Heart left ventricle (tissue), 16 donors: ENCODE measurements around the gene ITLN1. TPM values are rescaled to one million over a fixed set of nuclear protein-coding genes. Genes with fewer than 3 reads are reported as not detected.
A peak's percentile ranks its signal among the peaks of the same experiment; 100 is the strongest.

Source experiments
- ATAC-seq, 4 donors: fragments of 200-7000 bp; cut with Tn5 transposase; one replicate each; pipeline ENCODE4 v1.9.1; 2020 to 2022; ENCODE audit warnings: moderate library complexity in 4 of 4, mild to moderate bottlenecking in 3 of 4, moderate number of reproducible peaks in 1 of 4
- DNase-seq, 5 donors: peaks; one replicate each; pipeline ENCODE4 v3.0.0-alpha.2; 2020
- H3K27ac ChIP-seq, 12 donors: fragments of 200-600 bp; sonication (generic) in 4 of 12; one replicate each; pipeline versions ENCODE4 v1.5.0 to v1.8.0; 2016 to 2022; ENCODE audit warnings: mild to moderate bottlenecking in 2 of 12
- H3K27me3 ChIP-seq, 9 donors: fragments of 200-600 bp; sonication (generic) in 2 of 9; one replicate each; pipeline versions ENCODE4 v1.5.1 to v1.8.0; 2016 to 2022; ENCODE audit warnings: mild to moderate bottlenecking in 3 of 9
- H3K36me3 ChIP-seq, 9 donors: fragments of 200-600 bp; sonication (generic) in 2 of 9; one replicate each; pipeline versions ENCODE4 v1.5.0 to v1.8.0; 2018 to 2022; ENCODE audit warnings: mild to moderate bottlenecking in 2 of 9
- H3K4me1 ChIP-seq, 12 donors: fragments of 200-600 bp; sonication (generic) in 4 of 12; one replicate each; pipeline versions ENCODE4 v1.5.0 to v1.8.0; 2016 to 2022; ENCODE audit warnings: mild to moderate bottlenecking in 3 of 12
- H3K4me3 ChIP-seq, 12 donors: fragments of 200-600 bp; sonication (generic) in 4 of 12; one replicate each; pipeline versions ENCODE4 v1.5.0 to v1.8.0; 2017 to 2022; ENCODE audit warnings: mild to moderate bottlenecking in 9 of 12, moderate library complexity in 4 of 12
- H3K9me3 ChIP-seq, 12 donors: fragments of 200-600 bp; sonication (generic) in 4 of 12; one replicate each; pipeline versions ENCODE4 v1.5.0 to v1.8.0; 2016 to 2022; ENCODE audit warnings: mild to moderate bottlenecking in 1 of 12
- CTCF ChIP-seq, 12 donors: fragments of 200-600 bp; sonication (generic) in 4 of 12; IDR thresholded peaks; one replicate each; pipeline versions ENCODE4 v1.5.0 to v1.8.0; 2018 to 2022; ENCODE audit warnings: antibody characterized with exemption in 12 of 12, mild to moderate bottlenecking in 5 of 12
- POLR2A ChIP-seq, 2 donors: fragments of 450-650 bp; IDR thresholded peaks; one replicate each; pipeline ENCODE4 v1.6.1; 2017; ENCODE audit warnings: antibody characterized with exemption in 2 of 2, mild to moderate bottlenecking in 2 of 2, moderate library complexity in 2 of 2
- WGBS, 4 donors: extraction: QIAGEN DNeasy Blood & Tissue Kit in 2 of 4; methylation state at CpG; one replicate each; pipeline versions ENCODE4 v1.1.5 to v1.1.7; 2013 to 2018; 5-methylcytosine and 5-hydroxymethylcytosine counted together
- intact Hi-C, 10 donors: fragments of 100-400 bp; cut with DNase I; formaldehyde crosslinking; loops; one replicate each; pipeline versions ENCODE4 v1.11.1 to v1.14.2; 2022
- polyA plus RNA-seq, 2 donors: library from polyadenylated mRNA; stranded (reverse); fragments of 200-250 nt; gene quantifications; one replicate each; pipeline ENCODE4 v1.2.3, GENCODE V29; 2013
- total RNA-seq, 9 donors: library from RNA; depleted of rRNA in 2 of 9; stranded (reverse); fragments of >200 nt in 2 of 9; fragmentation: NEBNext Ultra II Directional in 3 of 9; extraction: Animal tissue kit (Norgen Biotek cat#: 25700) in 3 of 9; gene quantifications; one replicate each; pipeline versions ENCODE4 v1.1.0 to v1.2.4, GENCODE V29; 2016 to 2023
- donor health status: ischemic (EF 13 %, LVEDD 7.1; RV severe dilation, severe dysfunction).
- donor health status: healthy with polysubstance abuse.
- donor health status: DM: no; HTN: yes; CAD: no.
- donor health status: DM: no; HTN: no; CAD: no.
- donor health status: ischemic (EF 25% LVEDD 6.9; RV normal size, moderate dysfunction).
- donor health status: ischemic (EF 25% LVEDD 5.7; RV mildly dilated, moderate dysfunction).
- donor health status: healthy.
- donor health status: DM: yes; HTN: yes; CAD: no.
- donor health status: ischemic (EF 35%, LVEDD 5.7; RV mildly dilated, moderate dysfunction).
- donor health status: nonischemic (EF 11% LVEDD 7.7; RV severe dilation, severe dysfunction).
- donor health status: DM: yes; HTN: yes; CAD: no.
- donor health status: PGD.
- donor health status: ischemic (EF 29% LVEDD 5.4; RV normal size, mild dysfunction).
- donor health status: nonischemic (EF 23%, LVEDD 6.1; RV moderate dilation, normal function).

ITLN1 gene
- total and polyA plus RNA-seq, 11 donors, result 0.35 to 2,168 (median 2.1) TPM; not detected in 2

GRCh38 chr1:160891474-160891873, 6.5 kb upstream of the ITLN1 start:
- intact Hi-C loops, result no loop called here
- ATAC-seq, result no peak
- 33 to 47% (median 35%) methylated on average over 2 of the region's 2 CpGs for WGBS, 4 donors
- H3K27me3 ChIP-seq, result peaks cover 0 to 3% (median 0%) of the 10 kb centered on the region in 9 donors
- H3K4me3 ChIP-seq, result no peak overlapping the region
- no peaks in the 10 kb centered on the region for H3K4me1 ChIP-seq
- no peak for DNase-seq
- H3K36me3 ChIP-seq, result no peaks in the 10 kb centered on the region
- H3K27ac ChIP-seq, result no peak overlapping the region
- peaks cover 0 to 9% (median 0%) of the 10 kb centered on the region in 12 donors for H3K9me3 ChIP-seq
- TF ChIP-seq CTCF (IDR thresholded peaks at IDR 0.05) (no peak), POLR2A (IDR thresholded peaks at IDR 0.05) (no peak)

GRCh38 chr1:160888926-160889325, 3.9 kb upstream of the ITLN1 start:
- ATAC-seq (no peak), DNase-seq (no peak)
- Histone ChIP-seq H3K9me3 (peaks cover 0 to 4% (median 0%) of the 10 kb centered on the region in 12 donors), H3K27me3 (peaks cover 0 to 3% (median 0%) of the 10 kb centered on the region in 9 donors), H3K4me3 (no peak overlapping the region), H3K36me3 (no peaks in the 10 kb centered on the region), H3K27ac (no peak overlapping the region), H3K4me1 (no peaks in the 10 kb centered on the region)
- 28 to 46% (median 37%) methylated on average over 2 of the region's 2 CpGs for WGBS, 4 donors
- no peak for TF ChIP-seq POLR2A (IDR thresholded peaks at IDR 0.05)
- no peak for TF ChIP-seq CTCF (IDR thresholded peaks at IDR 0.05)
- intact Hi-C loops, result no loop called here

GRCh38 chr1:160887071-160887470, 2.1 kb upstream of the ITLN1 start:
- WGBS, 4 donors, result 83 to 88% (median 86%) methylated on average over 2 of the region's 2 CpGs
- DNase-seq (no peak), ATAC-seq (no peak)
- Histone ChIP-seq H3K9me3 (no peaks in the 10 kb centered on the region), H3K27ac (no peak overlapping the region), H3K4me1 (no peaks in the 10 kb centered on the region), H3K4me3 (no peak overlapping the region), H3K27me3 (peaks cover 0 to 3% (median 0%) of the 10 kb centered on the region in 9 donors), H3K36me3 (no peaks in the 10 kb centered on the region)
- TF ChIP-seq CTCF (IDR thresholded peaks at IDR 0.05) (no peak), POLR2A (IDR thresholded peaks at IDR 0.05) (no peak)
- intact Hi-C loops, result no loop called here

DNA sequence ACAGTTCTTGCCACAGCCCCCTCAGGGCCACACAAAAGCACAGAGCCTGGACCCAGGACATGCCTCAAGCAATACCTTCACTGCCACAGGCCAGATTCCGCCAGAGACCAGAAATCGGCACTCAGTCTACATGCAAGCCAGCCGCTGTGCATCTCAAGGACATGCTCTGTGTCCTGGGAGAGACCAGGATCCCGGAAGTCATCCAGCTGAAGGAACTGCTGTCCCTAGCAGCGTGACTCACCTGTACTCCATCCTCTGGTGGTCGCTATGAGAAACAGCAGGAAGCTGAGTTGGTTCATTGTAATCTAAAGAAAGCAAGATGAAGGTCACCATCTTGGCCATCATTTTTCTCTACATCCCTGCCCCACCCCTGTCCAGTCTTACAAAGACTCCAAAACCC, 401 bp downstream of the ITLN1 start:
- DNase-seq, result no peak
- 63 to 87% (median 81%) methylated on average over 6 of the region's 6 CpGs for WGBS, 4 donors
- Histone ChIP-seq H3K4me3 (no peak overlapping the region), H3K36me3 (no peaks in the 10 kb centered on the region), H3K4me1 (peaks cover 0 to 16% (median 0%) of the 10 kb centered on the region in 12 donors), H3K27me3 (peaks cover 0 to 3% (median 0%) of the 10 kb centered on the region in 9 donors), H3K27ac (no peak overlapping the region), H3K9me3 (no peaks in the 10 kb centered on the region)
- intact Hi-C loops, result no loop called here
- no peak for ATAC-seq
- TF ChIP-seq POLR2A (IDR thresholded peaks at IDR 0.05), result no peak
- TF ChIP-seq CTCF (IDR thresholded peaks at IDR 0.05), result peak in 1 of 12 donors; percentile 18
